ENCODE data around the gene CNDP2. TPM values are rescaled to one million over a fixed set of nuclear protein-coding genes. Genes with fewer than 3 reads are reported as not detected.

The CNDP2 gene
- 40.5 and 48.4 TPM in 2 replicates for total RNA-seq (2014; rRNA removed; shearing (Covaris generic))

GRCh38 chr18:74495581-74496507 lies at the start of gene CNDP2:
TSS of gene CNDP2 (plus strand) at chr18:74496363. CDS start at chr18:74499974, 3,611 bp downstream.
- H3K36me3 ChIP-seq, result peaks cover 16% of the 10 kb centered on the region
- H3K27ac ChIP-seq, result peak within 1 kb of the TSS; percentile 86
- H3K9me3 ChIP-seq (replicated peaks), result no peaks in the 10 kb centered on the region
- no peaks in the 10 kb centered on the region for H3K27me3 ChIP-seq (replicated peaks)
- DNase-seq (ENCODE audit: low read depth in 1 of 2, low spot score in 2 of 2), result peak; percentile 99 to 100
- peak within 1 kb of the TSS; percentile 86 for H3K4me3 ChIP-seq
- peaks cover 28% of the 10 kb centered on the region for H3K4me1 ChIP-seq (replicated peaks)

- peaks cover 13% of the 10 kb centered on the region for H3K27me3 ChIP-seq (replicated peaks)
- no peak overlapping the region for H3K27ac ChIP-seq
- no peaks in the 10 kb centered on the region for H3K9me3 ChIP-seq (replicated peaks)
- H3K36me3 ChIP-seq, result no peaks in the 10 kb centered on the region
- no peaks in the 10 kb centered on the region for H3K4me1 ChIP-seq (replicated peaks)
- H3K4me3 ChIP-seq, result no peak overlapping the region
- DNase-seq (ENCODE audit: low read depth in 1 of 2, low spot score in 2 of 2), result no peak
Measured at GRCh38 chr18:74446631-74447403, 49.3 kb upstream of the CNDP2 start.

- no peaks in the 10 kb centered on the region for H3K9me3 ChIP-seq (replicated peaks)
- no peak overlapping the region for H3K4me3 ChIP-seq
Measured at GRCh38 chr18:74447404-74448152, 48.6 kb upstream of the CNDP2 start.

GRCh38 chr18:74450626-74451025 lies 45.5 kb upstream of the CNDP2 start:
- H3K27me3 ChIP-seq (replicated peaks), result peaks cover 33% of the 10 kb centered on the region
- H3K9me3 ChIP-seq (replicated peaks), result no peaks in the 10 kb centered on the region
- H3K4me1 ChIP-seq (replicated peaks), result no peaks in the 10 kb centered on the region
- H3K36me3 ChIP-seq, result no peaks in the 10 kb centered on the region
- DNase-seq (ENCODE audit: low read depth in 1 of 2, low spot score in 2 of 2), result no peak
- no peak overlapping the region for H3K4me3 ChIP-seq
- H3K27ac ChIP-seq, result no peak overlapping the region

More at GRCh38 chr18:74447404-74448152, 48.6 kb upstream of the CNDP2 start:
- no peak overlapping the region for H3K27ac ChIP-seq
- H3K27me3 ChIP-seq (replicated peaks), result peaks cover 16% of the 10 kb centered on the region
- no peak for DNase-seq (ENCODE audit: low read depth in 1 of 2, low spot score in 2 of 2)
- H3K4me1 ChIP-seq (replicated peaks), result no peaks in the 10 kb centered on the region
- no peaks in the 10 kb centered on the region for H3K36me3 ChIP-seq

- DNase-seq (ENCODE audit: low read depth in 1 of 2, low spot score in 2 of 2), result no peak
- Histone ChIP-seq H3K4me1 (replicated peaks) (no peaks in the 10 kb centered on the region), H3K36me3 (no peaks in the 10 kb centered on the region), H3K9me3 (replicated peaks) (no peaks in the 10 kb centered on the region), H3K4me3 (no peak overlapping the region), H3K27me3 (replicated peaks) (peaks cover 39% of the 10 kb centered on the region), H3K27ac (no peak overlapping the region)
Measured at GRCh38 chr18:74451148-74451547, 45.0 kb upstream of the CNDP2 start.

GRCh38 chr18:74453016-74453566 lies 43.1 kb upstream of the CNDP2 start:
- Histone ChIP-seq H3K9me3 (replicated peaks) (no peaks in the 10 kb centered on the region), H3K27me3 (replicated peaks) (peaks cover 55% of the 10 kb centered on the region), H3K4me3 (no peak overlapping the region), H3K36me3 (no peaks in the 10 kb centered on the region), H3K27ac (no peak overlapping the region), H3K4me1 (replicated peaks) (no peaks in the 10 kb centered on the region)
- no peak for DNase-seq (ENCODE audit: low read depth in 1 of 2, low spot score in 2 of 2)

- Histone ChIP-seq H3K27me3 (replicated peaks) (peaks cover 62% of the 10 kb centered on the region), H3K27ac (no peak overlapping the region), H3K4me3 (no peak overlapping the region), H3K4me1 (replicated peaks) (no peaks in the 10 kb centered on the region), H3K9me3 (replicated peaks) (no peaks in the 10 kb centered on the region), H3K36me3 (no peaks in the 10 kb centered on the region)
- DNase-seq (ENCODE audit: low read depth in 1 of 2, low spot score in 2 of 2), result no peak
Measured at GRCh38 chr18:74453642-74454198, 42.4 kb upstream of the CNDP2 start.

GRCh38 chr18:74454279-74454751 lies 41.8 kb upstream of the CNDP2 start:
- Histone ChIP-seq H3K4me3 (no peak overlapping the region), H3K9me3 (replicated peaks) (no peaks in the 10 kb centered on the region), H3K27ac (no peak overlapping the region), H3K27me3 (replicated peaks) (peaks cover 67% of the 10 kb centered on the region), H3K36me3 (no peaks in the 10 kb centered on the region), H3K4me1 (replicated peaks) (no peaks in the 10 kb centered on the region)
- no peak for DNase-seq (ENCODE audit: low read depth in 1 of 2, low spot score in 2 of 2)

GRCh38 chr18:74455386-74455785 lies 40.8 kb upstream of the CNDP2 start:
- peaks cover 69% of the 10 kb centered on the region for H3K27me3 ChIP-seq (replicated peaks)
- no peak overlapping the region for H3K4me3 ChIP-seq
- H3K4me1 ChIP-seq (replicated peaks), result no peaks in the 10 kb centered on the region
- H3K36me3 ChIP-seq, result no peaks in the 10 kb centered on the region
- H3K27ac ChIP-seq, result no peak overlapping the region
- no peak for DNase-seq (ENCODE audit: low read depth in 1 of 2, low spot score in 2 of 2)
- H3K9me3 ChIP-seq (replicated peaks), result no peaks in the 10 kb centered on the region

GRCh38 chr18:74456017-74456348 lies 40.2 kb upstream of the CNDP2 start:
- H3K4me3 ChIP-seq, result no peak overlapping the region
- no peaks in the 10 kb centered on the region for H3K9me3 ChIP-seq (replicated peaks)
- H3K27me3 ChIP-seq (replicated peaks), result peaks cover 69% of the 10 kb centered on the region
- no peaks in the 10 kb centered on the region for H3K4me1 ChIP-seq (replicated peaks)
- no peak overlapping the region for H3K27ac ChIP-seq
- no peak for DNase-seq (ENCODE audit: low read depth in 1 of 2, low spot score in 2 of 2)
- no peaks in the 10 kb centered on the region for H3K36me3 ChIP-seq

GRCh38 chr18:74456349-74457042 lies 39.7 kb upstream of the CNDP2 start:
- H3K4me3 ChIP-seq, result no peak overlapping the region
- no peaks in the 10 kb centered on the region for H3K36me3 ChIP-seq
- peaks cover 68% of the 10 kb centered on the region for H3K27me3 ChIP-seq (replicated peaks)
- H3K4me1 ChIP-seq (replicated peaks), result no peaks in the 10 kb centered on the region
- no peaks in the 10 kb centered on the region for H3K9me3 ChIP-seq (replicated peaks)
- DNase-seq (ENCODE audit: low read depth in 1 of 2, low spot score in 2 of 2), result no peak
- H3K27ac ChIP-seq, result no peak overlapping the region

- Histone ChIP-seq H3K4me3 (no peak within 1 kb of the TSS), H3K4me1 (replicated peaks) (no peaks in the 10 kb centered on the region), H3K27me3 (replicated peaks) (peaks cover 62% of the 10 kb centered on the region), H3K36me3 (no peaks in the 10 kb centered on the region), H3K27ac (no peak within 1 kb of the TSS), H3K9me3 (replicated peaks) (no peaks in the 10 kb centered on the region)
- no peak for DNase-seq (ENCODE audit: low read depth in 1 of 2, low spot score in 2 of 2)
Measured at GRCh38 chr18:74457043-74457724, 39.0 kb upstream of the CNDP2 start, which contains the start of gene DIPK1C. TSS of gene DIPK1C (minus strand) at chr18:74457308. CDS start at chr18:74457259, 49 bp downstream.
